Measurements from ENCODE around the gene RHOU.

Gene RHOU

GRCh38 chr1:228736844-228737445, 1.7 kb downstream of the RHOU start:
- DNase-seq (ENCODE audit: extremely low read depth in 1 of 2, low read depth in 1 of 2): no peak

DNA sequence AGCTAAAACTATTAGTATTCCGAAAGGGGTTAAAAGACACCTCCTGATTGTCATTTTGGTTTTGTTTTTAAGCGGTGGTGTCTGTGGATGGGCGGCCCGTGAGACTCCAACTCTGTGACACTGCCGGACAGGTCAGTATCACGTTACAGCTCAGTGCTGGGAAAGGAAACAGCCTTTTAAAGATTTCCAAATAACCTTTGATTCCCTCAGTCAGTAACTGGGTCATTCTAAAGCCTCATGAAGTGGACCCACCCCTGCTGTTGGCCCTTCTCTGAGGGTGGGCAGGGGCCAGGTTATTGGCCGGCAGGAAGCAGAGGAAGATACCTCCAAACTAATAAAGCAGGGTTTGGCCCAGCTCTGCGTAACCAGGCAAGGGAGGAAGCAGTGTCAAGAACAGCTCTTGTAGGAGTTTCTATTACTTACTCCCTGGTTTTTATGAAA, 2.3 kb downstream of the RHOU start:
- no peak for DNase-seq (ENCODE audit: extremely low read depth in 1 of 2, low read depth in 1 of 2)

DNA sequence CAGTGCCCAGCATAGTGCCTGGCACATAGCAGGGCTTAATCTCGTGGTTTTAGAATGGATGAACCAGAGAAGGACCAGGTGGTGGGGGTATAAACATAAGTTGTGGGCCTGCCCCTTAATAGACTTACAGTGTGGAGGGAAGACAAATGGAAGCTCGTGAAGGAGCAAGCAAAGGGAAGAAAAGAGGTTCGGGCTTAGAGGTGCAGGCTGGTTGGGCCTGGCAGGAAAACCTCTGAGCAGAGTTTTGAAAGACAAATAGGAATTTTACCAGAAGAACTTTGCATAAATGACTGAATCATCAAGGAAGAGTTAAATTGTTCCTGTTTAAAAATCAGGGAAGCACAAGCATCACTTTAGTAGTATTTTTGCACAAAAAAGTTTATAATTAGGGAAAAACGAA, 4.5 kb downstream of the RHOU start:
- DNase-seq (ENCODE audit: extremely low read depth in 1 of 2, low read depth in 1 of 2): no peak

DNA sequence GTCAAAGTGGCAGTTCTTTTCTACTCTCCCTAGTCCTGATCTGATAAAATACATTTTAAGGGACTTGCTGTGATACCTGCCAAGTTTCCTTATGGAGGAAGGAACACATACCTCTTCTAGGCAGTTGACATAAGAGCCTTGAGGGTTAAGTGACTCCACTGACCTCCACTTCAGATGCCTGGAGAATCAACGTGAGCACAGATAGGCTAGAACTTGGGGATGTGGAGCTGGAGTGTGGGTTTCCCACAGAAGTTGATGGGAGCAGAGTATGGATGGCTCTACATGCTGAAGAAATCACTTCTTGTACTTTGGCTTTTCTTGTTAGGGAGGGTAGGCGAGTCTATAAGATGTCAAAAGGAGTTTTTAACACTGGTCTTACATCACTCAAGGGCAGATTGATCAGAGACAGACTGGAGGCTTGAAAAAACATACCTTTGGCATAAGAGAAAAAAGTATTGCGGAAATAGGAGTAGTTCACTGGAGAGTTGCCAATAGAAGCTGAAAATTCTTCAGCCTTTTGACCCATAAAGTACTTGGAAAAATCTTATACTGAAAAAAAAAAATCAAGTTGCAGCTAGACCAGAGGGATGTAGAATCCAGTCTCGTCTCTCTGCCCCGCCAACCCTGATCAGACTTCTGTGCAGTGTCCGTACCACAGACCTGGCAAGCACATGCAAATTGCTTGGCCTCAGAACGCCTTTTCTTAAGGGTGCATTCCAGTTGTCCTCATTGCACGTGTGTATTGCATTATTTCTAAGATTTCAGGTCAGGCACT, 5.5 kb downstream of the RHOU start:
- DNase-seq (ENCODE audit: extremely low read depth in 1 of 2, low read depth in 1 of 2): no peak

- no peak for DNase-seq (ENCODE audit: extremely low read depth in 1 of 2, low read depth in 1 of 2)
Observed at GRCh38 chr1:228742281-228742860, 7.1 kb downstream of the RHOU start.

DNA sequence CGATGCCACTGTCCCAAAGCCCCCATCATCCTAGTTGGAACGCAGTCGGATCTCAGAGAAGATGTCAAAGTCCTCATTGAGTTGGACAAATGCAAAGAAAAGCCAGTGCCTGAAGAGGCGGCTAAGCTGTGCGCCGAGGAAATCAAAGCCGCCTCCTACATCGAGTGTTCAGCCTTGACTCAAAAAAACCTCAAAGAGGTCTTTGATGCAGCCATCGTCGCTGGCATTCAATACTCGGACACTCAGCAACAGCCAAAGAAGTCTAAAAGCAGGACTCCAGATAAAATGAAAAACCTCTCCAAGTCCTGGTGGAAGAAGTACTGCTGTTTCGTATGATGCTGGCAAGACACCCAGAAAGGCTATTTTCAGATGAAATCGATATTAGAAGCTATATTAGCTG, 8.1 kb downstream of the RHOU start:
- DNase-seq (ENCODE audit: extremely low read depth in 1 of 2, low read depth in 1 of 2): no peak

DNA sequence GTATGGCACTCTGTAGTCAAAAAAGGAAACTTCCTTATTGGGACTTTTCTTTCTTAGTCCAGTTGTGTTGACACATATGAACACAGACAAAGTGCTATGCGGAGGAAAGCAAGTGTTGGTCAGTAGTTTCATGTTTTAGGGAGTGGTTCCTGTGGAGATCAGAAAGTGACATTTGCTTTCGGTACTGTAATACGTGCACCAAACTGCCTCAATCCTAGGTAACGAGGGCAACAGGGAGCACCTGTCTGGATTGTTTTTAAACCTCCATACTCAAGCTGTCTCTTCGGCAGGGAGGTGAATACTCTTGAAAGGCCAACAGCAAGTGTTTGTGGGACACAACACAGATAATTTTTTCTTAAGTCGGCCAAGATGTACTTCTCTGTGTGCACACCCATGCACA, 9.1 kb downstream of the RHOU start:
- DNase-seq (ENCODE audit: extremely low read depth in 1 of 2, low read depth in 1 of 2): no peak

- DNase-seq (ENCODE audit: extremely low read depth in 1 of 2, low read depth in 1 of 2): no peak
Observed at GRCh38 chr1:228744918-228745317, 9.6 kb downstream of the RHOU start.

DNA sequence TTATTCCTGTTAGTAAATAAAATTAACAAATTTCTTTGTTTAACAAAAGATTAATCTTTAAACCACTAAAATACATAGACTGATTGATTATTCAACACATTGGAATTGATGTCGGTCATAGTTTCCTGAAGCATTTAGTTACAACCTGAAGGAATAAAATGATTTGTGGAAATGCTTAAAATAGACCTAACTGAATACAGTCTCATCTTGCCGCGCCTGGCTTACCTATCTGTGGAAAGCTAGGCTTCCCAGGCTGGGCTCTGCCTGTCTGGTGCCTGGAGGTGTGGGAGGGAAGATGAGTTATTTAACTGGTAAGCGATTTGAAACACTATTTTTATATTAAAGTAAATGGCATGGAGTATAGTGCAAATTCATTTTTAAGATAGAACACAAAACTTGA, 10.2 kb downstream of the RHOU start:
- no peak for DNase-seq (ENCODE audit: extremely low read depth in 1 of 2, low read depth in 1 of 2)

DNA sequence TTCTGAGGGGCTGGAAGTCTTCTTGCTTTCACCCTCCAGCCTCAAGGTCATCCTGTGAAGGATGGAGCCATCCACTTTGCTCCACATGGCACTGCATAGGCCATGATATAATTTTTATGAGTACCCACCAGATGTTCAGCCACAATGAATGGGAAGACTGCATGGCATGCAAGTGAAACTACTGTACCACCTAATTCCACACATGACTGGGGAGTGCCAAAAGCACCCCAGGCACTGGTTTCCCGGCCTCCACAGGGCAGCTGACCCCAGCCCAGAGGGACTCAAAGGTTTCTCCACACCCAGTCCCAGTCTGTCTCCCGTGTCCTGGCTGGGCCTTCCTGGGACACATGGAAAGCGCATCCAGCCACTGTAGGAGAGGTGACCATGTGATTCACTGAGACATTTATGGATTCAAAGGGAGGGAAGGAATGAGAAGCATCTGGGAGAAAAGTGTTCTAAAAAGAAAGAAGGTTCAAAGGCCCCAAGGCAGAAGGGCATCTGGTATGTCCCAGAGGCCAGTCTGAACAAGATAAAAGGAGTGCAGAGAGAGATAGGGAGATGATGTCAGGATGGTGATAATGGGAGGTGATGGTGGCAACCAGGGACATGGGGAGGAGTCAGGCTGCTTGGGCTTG, 12.1 kb downstream of the RHOU start:
- no peak for DNase-seq (ENCODE audit: extremely low read depth in 1 of 2, low read depth in 1 of 2)

- no peak for DNase-seq (ENCODE audit: extremely low read depth in 1 of 2, low read depth in 1 of 2)
Observed at GRCh38 chr1:228748029-228748428, 12.8 kb downstream of the RHOU start.

- no peak for DNase-seq (ENCODE audit: extremely low read depth in 1 of 2, low read depth in 1 of 2)
Observed at GRCh38 chr1:228748431-228748830, 13.2 kb downstream of the RHOU start.

DNA sequence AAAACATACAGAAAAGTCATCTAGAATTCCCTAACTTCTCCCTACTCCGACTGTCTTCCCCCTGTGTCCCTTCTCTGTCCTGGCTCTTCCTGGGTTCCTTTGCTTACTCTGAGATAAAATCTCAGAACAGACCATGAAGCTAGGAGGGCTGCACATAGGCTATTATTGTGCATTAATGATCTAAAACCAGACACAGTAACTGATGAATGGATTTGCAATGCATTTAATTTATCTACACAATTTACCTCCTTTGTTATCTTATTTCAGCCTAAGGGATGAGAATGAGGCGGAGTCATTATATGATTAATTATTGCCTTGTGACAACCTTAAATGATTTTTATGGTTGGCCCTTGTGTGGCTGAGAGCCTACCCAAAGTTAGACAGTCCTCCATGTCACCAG, 14.5 kb downstream of the RHOU start:
- DNase-seq (ENCODE audit: extremely low read depth in 1 of 2, low read depth in 1 of 2): no peak

GRCh38 chr1:228750915-228751314, 15.6 kb downstream of the RHOU start:
- DNase-seq (ENCODE audit: extremely low read depth in 1 of 2, low read depth in 1 of 2): no peak

DNA sequence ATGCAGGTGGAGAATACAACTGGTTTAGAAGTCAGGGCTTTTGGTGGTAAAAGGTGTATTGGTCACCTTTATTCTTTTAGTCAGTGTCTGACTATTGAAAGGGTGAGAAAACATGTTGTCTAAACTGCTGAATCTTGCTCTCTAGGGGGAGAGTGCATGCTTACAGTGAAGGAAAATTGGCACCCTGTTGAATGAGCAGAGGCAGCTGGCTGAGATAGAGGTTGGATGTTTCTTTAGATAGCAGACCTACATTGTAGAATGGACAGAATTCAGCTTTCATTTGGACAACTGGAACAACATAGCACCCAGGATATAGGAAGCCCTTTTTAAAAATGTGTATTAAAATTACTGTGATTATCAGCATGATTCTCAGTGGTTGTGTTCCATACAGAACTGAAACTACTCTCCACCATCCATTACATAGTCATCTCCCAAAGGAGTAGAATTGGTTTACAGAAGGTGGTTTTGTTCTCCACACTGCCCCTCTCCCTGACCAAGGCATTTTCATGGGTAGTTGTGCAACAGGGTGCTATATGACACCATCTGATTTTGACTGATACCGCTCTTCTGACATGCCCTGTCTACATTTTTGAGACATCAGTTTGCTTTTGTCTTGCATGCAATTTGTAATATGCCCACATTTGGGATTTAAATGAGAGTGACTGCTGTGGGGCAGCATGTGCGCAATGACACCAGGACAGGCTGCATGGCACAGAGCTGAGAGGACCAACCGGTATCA, 16.2 kb downstream of the RHOU start:
- DNase-seq (ENCODE audit: extremely low read depth in 1 of 2, low read depth in 1 of 2): no peak

DNA sequence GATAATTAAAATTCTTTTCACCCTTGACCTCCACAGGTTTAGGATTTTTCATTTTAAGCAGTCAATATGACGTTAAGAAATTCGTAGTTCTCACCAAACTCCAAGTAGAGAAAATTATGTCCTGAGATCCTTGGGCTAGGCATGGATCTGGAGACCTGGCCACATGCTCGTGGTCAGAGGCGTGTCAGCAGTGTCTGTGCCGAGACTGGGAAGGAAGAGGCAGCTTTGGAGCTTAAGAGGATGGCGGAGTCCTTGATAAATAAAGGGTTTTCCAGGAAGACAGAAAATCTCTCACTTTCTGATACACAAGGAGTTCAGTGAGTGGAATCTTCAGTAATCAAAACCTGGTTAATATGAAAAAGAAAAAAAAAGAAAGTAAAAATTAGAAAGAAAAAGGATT, 17.0 kb downstream of the RHOU start:
- no peak for DNase-seq (ENCODE audit: extremely low read depth in 1 of 2, low read depth in 1 of 2)

GRCh38 chr1:228752675-228753265, 17.5 kb downstream of the RHOU start:
- DNase-seq (ENCODE audit: extremely low read depth in 1 of 2, low read depth in 1 of 2): no peak

- no peak for DNase-seq (ENCODE audit: extremely low read depth in 1 of 2, low read depth in 1 of 2)
Observed at GRCh38 chr1:228753287-228753686, 18.0 kb downstream of the RHOU start.

DNA sequence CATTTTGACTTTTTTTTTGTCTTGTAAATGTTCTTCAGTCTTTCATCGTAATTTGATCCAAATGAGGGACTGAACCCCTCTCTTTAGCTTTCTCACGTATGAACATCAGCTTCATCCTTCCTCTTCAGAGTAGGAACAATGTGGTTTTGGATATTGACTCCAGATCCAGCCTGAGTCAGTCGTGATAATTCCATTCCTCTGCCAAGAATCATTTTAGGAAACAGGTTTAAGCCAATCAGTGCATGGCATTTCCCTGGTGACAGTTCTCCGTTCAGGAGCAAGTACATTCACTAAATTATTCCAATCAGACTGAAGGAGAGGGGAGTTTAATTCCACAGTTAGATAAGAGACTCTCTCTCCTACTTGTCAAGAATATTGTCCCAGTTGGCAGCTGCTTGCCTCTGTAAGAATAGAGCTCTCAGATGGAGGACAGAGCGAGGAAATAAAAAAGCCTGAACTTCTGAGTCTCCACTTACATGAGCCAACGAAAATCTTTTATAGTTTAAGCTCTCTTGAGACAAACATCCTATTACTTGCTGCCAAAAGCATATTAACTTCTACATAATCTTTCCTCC, 18.6 kb downstream of the RHOU start:
- DNase-seq (ENCODE audit: extremely low read depth in 1 of 2, low read depth in 1 of 2): no peak

- no peak for DNase-seq (ENCODE audit: extremely low read depth in 1 of 2, low read depth in 1 of 2)
Observed at GRCh38 chr1:228754646-228755268, 19.5 kb downstream of the RHOU start.
